Measurements from ENCODE around the gene ABCC2. TPM values are rescaled to one million over a fixed set of nuclear protein-coding genes. Genes with fewer than 3 reads are reported as not detected.

Gene ABCC2
- total RNA-seq, 1 donor from 2014 or later = 0.22 TPM

DNA sequence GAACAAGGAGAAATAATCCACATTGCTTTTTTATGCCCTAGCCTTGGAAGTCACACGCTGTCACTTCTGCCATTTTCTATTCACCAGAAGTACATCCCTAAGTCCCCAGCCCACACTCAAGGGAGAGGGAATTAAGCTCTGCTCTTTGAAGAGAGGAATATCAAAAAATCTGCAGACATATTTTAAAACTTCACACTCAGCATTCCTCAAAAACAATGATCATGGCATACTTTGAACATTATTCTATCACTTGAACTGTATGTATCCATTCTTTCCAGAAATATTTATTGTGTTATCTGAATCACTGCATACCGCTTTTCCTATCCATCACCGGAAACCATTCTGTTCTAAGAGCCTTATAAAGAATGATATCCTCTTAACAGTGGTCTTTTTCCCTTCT, 9.4 kb downstream of the ABCC2 start:
- Histone ChIP-seq H3K36me3 (no peaks in the 10 kb centered on the region), H3K4me1 (no peaks in the 10 kb centered on the region), H3K9me3 (replicated peaks) (no peaks in the 10 kb centered on the region), H3K27me3 (ENCODE audit: low read depth) (no peaks in the 10 kb centered on the region), H3K4me3 (no peak overlapping the region), H3K27ac (replicated peaks) (no peak overlapping the region)
- no peak for DNase-seq
- intact Hi-C loops (cut with micrococcal nuclease) = no loop called here
- TF ChIP-seq, protein P1, sequence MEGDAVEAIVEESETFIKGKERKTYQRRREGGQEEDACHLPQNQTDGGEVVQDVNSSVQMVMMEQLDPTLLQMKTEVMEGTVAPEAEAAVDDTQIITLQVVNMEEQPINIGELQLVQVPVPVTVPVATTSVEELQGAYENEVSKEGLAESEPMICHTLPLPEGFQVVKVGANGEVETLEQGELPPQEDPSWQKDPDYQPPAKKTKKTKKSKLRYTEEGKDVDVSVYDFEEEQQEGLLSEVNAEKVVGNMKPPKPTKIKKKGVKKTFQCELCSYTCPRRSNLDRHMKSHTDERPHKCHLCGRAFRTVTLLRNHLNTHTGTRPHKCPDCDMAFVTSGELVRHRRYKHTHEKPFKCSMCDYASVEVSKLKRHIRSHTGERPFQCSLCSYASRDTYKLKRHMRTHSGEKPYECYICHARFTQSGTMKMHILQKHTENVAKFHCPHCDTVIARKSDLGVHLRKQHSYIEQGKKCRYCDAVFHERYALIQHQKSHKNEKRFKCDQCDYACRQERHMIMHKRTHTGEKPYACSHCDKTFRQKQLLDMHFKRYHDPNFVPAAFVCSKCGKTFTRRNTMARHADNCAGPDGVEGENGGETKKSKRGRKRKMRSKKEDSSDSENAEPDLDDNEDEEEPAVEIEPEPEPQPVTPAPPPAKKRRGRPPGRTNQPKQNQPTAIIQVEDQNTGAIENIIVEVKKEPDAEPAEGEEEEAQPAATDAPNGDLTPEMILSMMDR (IDR thresholded peaks at IDR 0.05; ENCODE audit: borderline replicate concordance) = no peak

DNA sequence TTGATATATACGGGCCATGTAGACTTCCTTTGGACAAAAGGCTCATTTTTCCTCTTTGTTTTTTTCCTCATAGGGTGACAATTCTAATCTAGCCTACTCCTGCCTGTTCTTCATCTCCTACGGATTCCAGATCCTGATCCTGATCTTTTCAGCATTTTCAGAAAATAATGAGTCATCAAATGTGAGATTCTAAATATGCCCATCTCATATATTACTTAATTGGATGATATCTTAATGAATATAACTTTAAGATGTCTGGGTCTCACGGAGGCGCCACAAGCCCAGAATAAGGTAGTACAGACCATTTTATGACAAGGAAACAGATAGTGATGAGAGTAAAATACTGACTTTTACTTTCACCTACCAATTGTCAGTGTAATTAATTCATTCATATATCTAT, 11.4 kb downstream of the ABCC2 start:
- TF ChIP-seq, protein P1 (IDR thresholded peaks at IDR 0.05; ENCODE audit: borderline replicate concordance) = no peak
- Histone ChIP-seq H3K27ac (replicated peaks) (no peak overlapping the region), H3K4me1 (no peaks in the 10 kb centered on the region), H3K36me3 (no peaks in the 10 kb centered on the region), H3K27me3 (ENCODE audit: low read depth) (no peaks in the 10 kb centered on the region), H3K9me3 (replicated peaks) (no peaks in the 10 kb centered on the region), H3K4me3 (no peak overlapping the region)
- DNase-seq = no peak
- intact Hi-C loops (cut with micrococcal nuclease) = no loop called here

DNA sequence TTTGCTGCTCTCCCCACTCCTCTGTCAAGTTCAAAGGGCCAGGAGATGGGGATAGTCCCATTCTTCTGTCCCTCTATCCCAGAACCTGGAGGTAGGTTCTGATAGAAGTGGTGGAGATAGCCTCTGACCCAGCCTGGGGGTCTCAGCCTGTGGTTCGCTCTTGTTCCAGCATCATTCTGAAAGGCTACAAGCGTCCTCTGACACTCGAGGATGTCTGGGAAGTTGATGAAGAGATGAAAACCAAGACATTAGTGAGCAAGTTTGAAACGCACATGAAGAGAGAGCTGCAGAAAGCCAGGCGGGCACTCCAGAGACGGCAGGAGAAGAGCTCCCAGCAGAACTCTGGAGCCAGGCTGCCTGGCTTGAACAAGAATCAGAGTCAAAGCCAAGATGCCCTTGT, 14.5 kb downstream of the ABCC2 start:
- Histone ChIP-seq H3K4me3 (no peak overlapping the region), H3K4me1 (no peaks in the 10 kb centered on the region), H3K27me3 (ENCODE audit: low read depth) (no peaks in the 10 kb centered on the region), H3K36me3 (no peaks in the 10 kb centered on the region), H3K9me3 (replicated peaks) (no peaks in the 10 kb centered on the region), H3K27ac (replicated peaks) (no peak overlapping the region)
- no peak for DNase-seq
- intact Hi-C loops (cut with micrococcal nuclease) = no loop called here
- TF ChIP-seq, protein P1 (IDR thresholded peaks at IDR 0.05; ENCODE audit: borderline replicate concordance) = no peak

DNA sequence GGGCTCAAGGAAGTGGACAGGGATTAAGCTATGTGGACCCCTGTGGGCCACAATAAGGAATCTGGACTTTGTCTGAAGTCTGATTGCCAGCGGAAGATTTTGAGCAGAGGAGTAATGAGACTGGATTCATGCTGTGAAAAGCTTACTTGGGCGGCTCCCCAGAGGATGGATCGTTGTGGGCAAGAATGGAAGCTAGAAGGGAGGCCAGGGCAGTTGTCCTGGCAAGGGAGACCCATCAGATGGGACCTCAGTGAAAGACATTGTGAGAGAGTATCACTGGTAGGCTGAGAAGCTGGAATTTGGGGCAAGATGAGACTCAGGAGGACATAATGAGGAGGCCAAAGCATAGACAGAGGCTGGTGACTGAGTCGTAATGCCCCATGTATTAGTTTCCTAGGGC, 15.6 kb downstream of the ABCC2 start:
- no peak for DNase-seq
- TF ChIP-seq, protein P1 (IDR thresholded peaks at IDR 0.05; ENCODE audit: borderline replicate concordance) = no peak
- Histone ChIP-seq H3K27me3 (ENCODE audit: low read depth) (no peaks in the 10 kb centered on the region), H3K27ac (replicated peaks) (no peak overlapping the region), H3K36me3 (no peaks in the 10 kb centered on the region), H3K4me3 (no peak overlapping the region), H3K4me1 (no peaks in the 10 kb centered on the region), H3K9me3 (replicated peaks) (no peaks in the 10 kb centered on the region)
- intact Hi-C loops (cut with micrococcal nuclease) = no loop called here

DNA sequence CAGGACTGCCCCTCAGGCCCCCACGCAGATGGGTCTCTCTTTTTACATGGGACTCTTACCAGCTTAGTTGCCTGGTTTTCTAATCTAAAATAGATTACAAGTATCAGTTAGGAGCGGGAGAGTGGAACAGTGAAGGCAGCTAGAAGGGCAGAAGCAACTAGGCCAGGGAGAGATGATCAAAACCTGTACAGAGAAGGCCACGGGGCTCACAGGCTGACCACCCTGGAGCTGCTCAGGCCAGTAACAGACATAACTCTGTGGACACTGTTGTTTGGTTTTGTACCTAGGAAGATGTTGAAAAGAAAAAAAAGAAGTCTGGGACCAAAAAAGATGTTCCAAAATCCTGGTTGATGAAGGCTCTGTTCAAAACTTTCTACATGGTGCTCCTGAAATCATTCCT, 16.5 kb downstream of the ABCC2 start:
- Histone ChIP-seq H3K36me3 (no peaks in the 10 kb centered on the region), H3K27ac (replicated peaks) (no peak overlapping the region), H3K4me3 (no peak overlapping the region), H3K9me3 (replicated peaks) (no peaks in the 10 kb centered on the region), H3K27me3 (ENCODE audit: low read depth) (no peaks in the 10 kb centered on the region), H3K4me1 (no peaks in the 10 kb centered on the region)
- intact Hi-C loops (cut with micrococcal nuclease) = no loop called here
- TF ChIP-seq, protein P1 (IDR thresholded peaks at IDR 0.05; ENCODE audit: borderline replicate concordance) = no peak
- no peak for DNase-seq

DNA sequence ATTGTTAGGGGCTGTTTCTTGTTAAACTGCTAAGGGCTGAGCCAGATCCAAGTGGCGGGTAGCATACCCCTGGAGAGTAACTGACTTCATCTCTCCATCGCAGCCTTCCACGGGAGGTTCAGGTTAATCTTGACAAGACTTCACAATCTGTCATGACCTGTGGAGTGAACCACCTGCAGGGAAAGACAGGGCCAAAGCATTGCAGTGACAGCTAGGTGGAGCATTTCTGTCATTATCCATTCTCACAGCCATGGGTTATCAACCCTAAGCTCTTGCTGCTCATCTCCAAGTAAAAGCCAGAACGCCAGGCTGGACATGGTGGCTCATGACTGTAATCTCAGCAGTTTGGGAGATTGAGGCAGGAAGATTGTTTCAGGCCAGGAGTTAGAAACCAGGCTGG, 17.2 kb downstream of the ABCC2 start:
- H3K4me3 ChIP-seq = no peak overlapping the region

More for the DNA sequence above, 17.2 kb downstream of the ABCC2 start:
- Histone ChIP-seq H3K27ac (replicated peaks) (no peak overlapping the region), H3K9me3 (replicated peaks) (no peaks in the 10 kb centered on the region), H3K27me3 (ENCODE audit: low read depth) (no peaks in the 10 kb centered on the region), H3K36me3 (no peaks in the 10 kb centered on the region), H3K4me1 (no peaks in the 10 kb centered on the region)
- TF ChIP-seq, protein P1 (IDR thresholded peaks at IDR 0.05; ENCODE audit: borderline replicate concordance) = no peak
- no peak for DNase-seq
- intact Hi-C loops (cut with micrococcal nuclease) = no loop called here

Data from left ventricle myocardium inferior (tissue), 1 donor.